H1 (cell line): Measurements from ENCODE around the gene ESRRB. TPM values are rescaled to one million over a fixed set of nuclear protein-coding genes. Genes with fewer than 3 reads are reported as not detected.
A peak's percentile ranks its signal among the peaks of the same experiment; 100 is the strongest.

Experiments
- CTCF ChIA-PET: fragments of 300-600 bp; sonication (Branson Sonifier 250); formaldehyde crosslinking; loops from one replicate; lab custom pipeline; 2021; ENCODE audit not compliant: partially characterized antibody; lab: Charles Lee
- POLR2A ChIA-PET: fragments of 300-600 bp; sonication (Branson Sonifier 250); formaldehyde crosslinking; loops from one replicate; lab custom pipeline; 2021; ENCODE audit warnings: inconsistent platforms; ENCODE audit not compliant: partially characterized antibody; lab: Charles Lee
- DNase-seq, 2 experiments: peaks; one replicate each; pipeline versions ENCODE4 v3.0.0 to v3.0.0-alpha.2; 2010 to 2022; ENCODE audit warnings: low spot score in 2 of 2, low read depth in 1 of 2, mixed read lengths in 1 of 2
- FAIRE-seq: peaks from 2 replicates; lab custom pipeline; 2011; peaks lifted over from hg19 to GRCh38; lab: Jason Lieb, UNC
- H2AFZ ChIP-seq: 2 replicates; pipeline ENCODE4 v1.8.1; 2012; ENCODE audit warnings: low read length, inconsistent platforms
- H2AK5ac ChIP-seq: 2 replicates; pipeline ENCODE4 v1.6.1; 2013; ENCODE audit warnings: low read depth, low read length
- H2BK120ac ChIP-seq: replicated peaks from 2 replicates; pipeline ENCODE3; 2013; ENCODE audit warnings: low read depth, low read length, inconsistent platforms
- H2BK12ac ChIP-seq: 2 replicates; pipeline ENCODE4 v1.6.1; 2013; ENCODE audit warnings: low read depth, low read length
- H2BK15ac ChIP-seq: 2 replicates; pipeline ENCODE4 v1.6.1; 2013; ENCODE audit warnings: low read length
- H2BK20ac ChIP-seq: 2 replicates; pipeline ENCODE4 v1.6.1; 2013; ENCODE audit warnings: low read length
- H2BK5ac ChIP-seq: 2 replicates; pipeline ENCODE4 v1.6.1; 2013; ENCODE audit warnings: low read depth, low read length
- H3K14ac ChIP-seq: 2 replicates; pipeline ENCODE4 v1.6.1; 2013; ENCODE audit warnings: inconsistent platforms; ENCODE audit not compliant: insufficient read length
- H3K18ac ChIP-seq: 2 replicates; pipeline ENCODE4 v1.6.1; 2013; ENCODE audit warnings: low read length; ENCODE audit errors: extremely low read depth
- H3K23ac ChIP-seq: 2 replicates; pipeline ENCODE4 v1.6.1; 2013; ENCODE audit warnings: inconsistent platforms; ENCODE audit not compliant: insufficient read length
- H3K23me2 ChIP-seq: 2 replicates; pipeline ENCODE4 v1.6.1; 2013; ENCODE audit warnings: low read depth, low read length
- H3K27ac ChIP-seq: 2 replicates; pipeline ENCODE4 v1.6.1; 2011; ENCODE audit warnings: low read depth, low read length, inconsistent platforms
- H3K27me3 ChIP-seq, 4 experiments: replicated peaks in 1 of 4; 1 replicate in 1 of 4; 2 replicates in 3 of 4; pipeline versions ENCODE4 v1.6.1 to v1.8.1; 2011 to 2013; ENCODE audit warnings: low read length in 3 of 4, mild to moderate bottlenecking in 3 of 4, inconsistent platforms in 2 of 4, mixed read lengths in 2 of 4, moderate library complexity in 1 of 4; ENCODE audit not compliant: control insufficient read depth in 3 of 4, insufficient read depth in 3 of 4; ENCODE audit errors: extremely low read depth in 1 of 4
- H3K36me3 ChIP-seq, 4 experiments: 2 replicates each; pipeline versions ENCODE4 v1.6.1 to v1.8.1; 2011 to 2013; ENCODE audit warnings: mild to moderate bottlenecking in 4 of 4, low read length in 3 of 4, moderate library complexity in 2 of 4, control low read depth in 1 of 4, inconsistent platforms in 1 of 4; ENCODE audit not compliant: insufficient read depth in 4 of 4, control insufficient read depth in 2 of 4
- H3K4ac ChIP-seq: replicated peaks from 2 replicates; pipeline ENCODE3; 2013; ENCODE audit warnings: low read length, low read depth, mixed read lengths, inconsistent platforms; ENCODE audit not compliant: insufficient read length
- H3K4me1 ChIP-seq, 4 experiments: replicated peaks in 1 of 4; 1 replicate in 1 of 4; 2 replicates in 3 of 4; pipeline versions ENCODE4 v1.6.1 to v1.8.1; 2011 to 2013; ENCODE audit warnings: low read length in 3 of 4, inconsistent platforms in 2 of 4, mixed read lengths in 1 of 4; ENCODE audit not compliant: insufficient read depth in 4 of 4, control insufficient read depth in 3 of 4
- H3K4me2 ChIP-seq, 2 experiments: 2 replicates each; pipeline versions ENCODE4 v1.6.1 to v1.8.1; 2011 to 2013; ENCODE audit warnings: low read depth in 2 of 2, low read length in 2 of 2, control low read depth in 1 of 2, inconsistent platforms in 1 of 2, mild to moderate bottlenecking in 1 of 2; ENCODE audit not compliant: insufficient read depth in 1 of 2
- H3K4me3 ChIP-seq, 4 experiments: fragments of 200-600, 300-600 bp in 1 of 4; sonication (generic), shearing (Covaris generic), sonication (Bioruptor Twin) in 1 of 4; 2 replicates each; pipeline versions ENCODE4 v1.5.1 to v1.8.1; 2011 to 2016; ENCODE audit warnings: low read length in 4 of 4, low read depth in 3 of 4, control low read depth in 2 of 4, inconsistent platforms in 2 of 4, mild to moderate bottlenecking in 2 of 4, mixed read lengths in 1 of 4, moderate library complexity in 1 of 4; ENCODE audit not compliant: insufficient read depth in 2 of 4; ENCODE audit errors: extremely low read depth in 1 of 4
- H3K56ac ChIP-seq: replicated peaks from 2 replicates; pipeline ENCODE3; 2013; ENCODE audit warnings: low read depth, mild to moderate bottlenecking, mixed read lengths, low read length, inconsistent platforms; ENCODE audit not compliant: insufficient read length
- H3K79me1 ChIP-seq: 2 replicates; pipeline ENCODE4 v1.6.1; 2013; ENCODE audit warnings: low read depth, low read length, control low read depth
- H3K79me2 ChIP-seq, 2 experiments: 2 replicates each; pipeline versions ENCODE4 v1.6.1 to v1.8.1; 2012 to 2013; ENCODE audit warnings: low read length in 2 of 2, mild to moderate bottlenecking in 2 of 2, inconsistent platforms in 1 of 2; ENCODE audit not compliant: insufficient read depth in 2 of 2, control insufficient read depth in 1 of 2
- H3K9ac ChIP-seq, 4 experiments: replicated peaks in 1 of 4; 1 replicate in 1 of 4; 2 replicates in 3 of 4; pipeline versions ENCODE4 v1.6.1 to v1.8.1; 2011 to 2013; ENCODE audit warnings: low read depth in 3 of 4, low read length in 3 of 4, control low read depth in 2 of 4, mild to moderate bottlenecking in 2 of 4, moderate library complexity in 2 of 4, inconsistent platforms in 1 of 4; ENCODE audit errors: extremely low read depth in 1 of 4
- H3K9me3 ChIP-seq, 2 experiments: 2 replicates each; pipeline versions ENCODE4 v1.6.1 to v1.8.1; 2012 to 2013; ENCODE audit warnings: mild to moderate bottlenecking in 2 of 2, moderate library complexity in 2 of 2, control low read depth in 1 of 2, inconsistent platforms in 1 of 2, low read depth in 1 of 2, low read length in 1 of 2, mixed read lengths in 1 of 2; ENCODE audit not compliant: insufficient read depth in 2 of 2
- H4K20me1 ChIP-seq, 2 experiments: replicated peaks in 1 of 2; 2 replicates each; pipeline versions ENCODE3 to v1.8.1; 2011 to 2013; ENCODE audit warnings: inconsistent platforms in 2 of 2, low read length in 2 of 2, mild to moderate bottlenecking in 1 of 2; ENCODE audit not compliant: insufficient read depth in 2 of 2, control insufficient read depth in 1 of 2
- H4K5ac ChIP-seq: 2 replicates; pipeline ENCODE4 v1.6.1; 2013; ENCODE audit warnings: low read length, low read depth, mixed read lengths, inconsistent platforms; ENCODE audit not compliant: insufficient read length
- H4K8ac ChIP-seq: 2 replicates; pipeline ENCODE4 v1.8.0; 2013; ENCODE audit warnings: mild to moderate bottlenecking, moderate library complexity, low read length, inconsistent platforms; ENCODE audit not compliant: insufficient read depth; ENCODE audit errors: extremely low read depth
- H4K91ac ChIP-seq: replicated peaks from 2 replicates; pipeline ENCODE3; 2013; ENCODE audit warnings: low read length, mixed read lengths, inconsistent platforms; ENCODE audit not compliant: insufficient read length
- SP2 ChIP-seq: IDR thresholded peaks from 2 replicates; pipeline ENCODE4 v1.6.1; 2012; ENCODE audit warnings: mild to moderate bottlenecking, low read length, inconsistent platforms
- YY1 ChIP-seq: IDR thresholded peaks from 2 replicates; pipeline ENCODE4 v1.6.1; 2011; ENCODE audit warnings: low read depth, mild to moderate bottlenecking, low read length
- WGBS, 2 experiments: shearing (Covaris generic) in 1 of 2; methylation state at CpG; one replicate each; pipeline versions ENCODE4 v1.1.6 to v1.1.7; 2013 to 2015; ENCODE audit warnings: low lambda C conversion rate in 2 of 2, mixed read lengths in 2 of 2, inconsistent platforms in 1 of 2, low coverage in 1 of 2, missing lambda C conversion rate in 1 of 2; ENCODE audit not compliant: insufficient replicate concordance in 2 of 2, insufficient coverage in 1 of 2, insufficient read length in 1 of 2; ENCODE audit errors: extremely low coverage in 1 of 2, missing lambda C conversion rate in 1 of 2; 5-methylcytosine and 5-hydroxymethylcytosine counted together
- polyA plus RNA-seq, 7 experiments: library from polyadenylated mRNA; depleted of rRNA in 3 of 7; stranded (reverse) in 5 of 7; unstranded in 2 of 7; fragments of >200 nt in 5 of 7; fragments of 200-250 nt in 2 of 7; gene quantifications; 1 replicate in 5 of 7; 2 replicates in 1 of 7; 4 replicates in 1 of 7; pipeline versions ENCODE4 v1.2.1 to v1.2.3, GENCODE V29; 2011 to 2013; ENCODE audit warnings: missing spikeins in 2 of 7, mixed read lengths in 2 of 7
- total RNA-seq: library from RNA; stranded (reverse); fragmentation: NEBNext Ultra II Directional; extraction: Animal tissue kit (Norgen Biotek cat#: 25700); gene quantifications from 2 replicates; pipeline ENCODE4 v1.2.1, GENCODE V29; 2021

The ESRRB gene
- total and polyA plus RNA-seq, 2 of the 8 experiments (the other 6 are each of a cell fraction or from before 2014, with no cell fraction given): 0.29 to 0.45 TPM

DNA sequence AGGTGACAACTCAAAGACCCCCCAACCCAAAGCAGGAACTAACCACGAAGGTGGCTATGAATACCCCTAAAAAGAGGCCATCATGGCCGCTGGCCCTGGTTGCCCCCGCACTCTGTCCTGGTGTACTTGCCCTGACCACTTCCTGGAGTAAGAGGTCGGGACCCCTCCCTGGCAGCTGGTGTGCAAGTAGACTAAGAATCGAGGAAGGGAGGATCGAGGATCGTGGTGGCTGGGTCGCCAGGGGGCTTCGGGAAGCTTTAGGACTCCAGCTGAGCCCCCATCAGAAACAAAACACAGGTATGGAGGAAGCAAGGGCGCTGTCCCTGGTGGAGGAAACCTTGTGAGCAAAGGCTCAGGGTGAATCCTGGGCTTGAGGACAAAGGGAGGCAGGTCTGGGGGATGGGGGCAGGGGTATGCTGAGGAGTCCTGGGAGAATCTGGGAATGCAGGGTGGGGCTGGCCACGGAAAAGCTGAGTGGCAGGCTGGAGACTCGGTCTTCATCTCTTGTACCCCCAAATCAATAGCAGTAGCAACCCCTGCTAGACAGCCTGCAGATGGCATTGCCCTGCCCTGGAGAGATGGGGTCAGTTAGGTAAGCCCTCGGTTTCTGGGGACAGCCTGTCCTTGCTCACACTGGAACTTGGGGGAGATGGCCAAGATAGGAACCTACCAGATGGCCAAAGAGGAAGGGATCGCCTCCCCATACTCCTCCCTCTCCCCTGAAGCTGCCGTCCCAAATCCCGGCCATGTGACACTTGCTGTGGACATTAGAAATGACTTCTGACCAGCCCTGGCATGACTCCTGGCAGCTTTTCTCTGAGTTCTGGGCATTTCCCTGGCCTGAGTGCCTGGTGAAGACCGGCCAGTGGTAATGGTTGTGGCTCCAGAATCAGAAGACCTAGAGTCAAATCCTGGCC, 45.3 kb upstream of the ESRRB start:
- ChIA-PET POLR2A (interaction anchor here (0.9 to 1.2 kb wide), 2 partner anchors 9 to 16 kb away, joined by 3 read pairs; no protein-coding TSS in a partner anchor), CTCF (interaction anchor here (1.0 to 1.9 kb wide), 4 partner anchors 18 to 149 kb away, joined by 3 to 8 read pairs (median 4); no protein-coding TSS in a partner anchor)
- no peaks in the 10 kb centered on the region for H3K79me1 ChIP-seq
- no peak overlapping the region for H3K23ac ChIP-seq
- H3K56ac ChIP-seq: no peak overlapping the region
- H3K4me3 ChIP-seq: peak overlapping the region in 1 of 4 experiments; percentile 40; a peak in 1 of 8 replicates
- H3K23me2 ChIP-seq: peaks cover 5% of the 10 kb centered on the region; the same call in 1 of the 2 replicates
- 0 out of 2 replicates have a peak overlapping the region, but pooled peaks have one; percentile 44 for H2BK5ac ChIP-seq
- H4K20me1 ChIP-seq: peaks cover 0 to 1% of the 10 kb centered on the region in 2 experiments
- no peak overlapping the region for H3K9ac ChIP-seq
- 80% methylated on average over 17 of the region's 17 CpGs; no CpG with 5 or more reads in 1 of the 2 experiments for WGBS, 2 experiments
- no peak overlapping the region for H2BK15ac ChIP-seq
- peak overlapping the region; percentile 71; the same call in 1 of the 2 replicates for H3K18ac ChIP-seq
- no peak overlapping the region for H3K14ac ChIP-seq
- 0 out of 2 replicates have a peak overlapping the region, but pooled peaks have one; percentile 45 for H2AK5ac ChIP-seq
- peaks cover 0 to 7% (median 1%) of the 10 kb centered on the region in 4 experiments; a peak in 4 of 7 replicates for H3K27me3 ChIP-seq
- H3K4ac ChIP-seq: peak overlapping the region; percentile 17
- no peak overlapping the region for H4K8ac ChIP-seq
- H2BK120ac ChIP-seq: peak overlapping the region; percentile 45
- H4K91ac ChIP-seq: peak overlapping the region; percentile 26
- peak overlapping the region; percentile 60 to 92; a peak in 3 of 4 replicates for H3K4me2 ChIP-seq
- peak overlapping the region; percentile 39; the same call in 1 of the 2 replicates for H2BK12ac ChIP-seq
- no peaks in the 10 kb centered on the region for H3K9me3 ChIP-seq
- 0 out of 2 replicates have a peak overlapping the region, but pooled peaks have one; percentile 80 for H2BK20ac ChIP-seq
- H2AFZ ChIP-seq: no peak overlapping the region
- DNase-seq: no peak
- H3K4me1 ChIP-seq: peaks cover 7 to 31% (median 16%) of the 10 kb centered on the region in 4 experiments
- no peak for FAIRE-seq
- no peaks in the 10 kb centered on the region for H3K36me3 ChIP-seq
- no peak overlapping the region for H4K5ac ChIP-seq
- TF ChIP-seq YY1: peak; percentile 52; the same call in 1 of the 2 replicates
- TF ChIP-seq SP2: no peak
- TF ChIP-seq, all 59 proteins: peak for 1
- H3K79me2 ChIP-seq: no peaks in the 10 kb centered on the region
- H3K27ac ChIP-seq: no peak overlapping the region
